ENCODE measurements around the gene MED12L.

DNA sequence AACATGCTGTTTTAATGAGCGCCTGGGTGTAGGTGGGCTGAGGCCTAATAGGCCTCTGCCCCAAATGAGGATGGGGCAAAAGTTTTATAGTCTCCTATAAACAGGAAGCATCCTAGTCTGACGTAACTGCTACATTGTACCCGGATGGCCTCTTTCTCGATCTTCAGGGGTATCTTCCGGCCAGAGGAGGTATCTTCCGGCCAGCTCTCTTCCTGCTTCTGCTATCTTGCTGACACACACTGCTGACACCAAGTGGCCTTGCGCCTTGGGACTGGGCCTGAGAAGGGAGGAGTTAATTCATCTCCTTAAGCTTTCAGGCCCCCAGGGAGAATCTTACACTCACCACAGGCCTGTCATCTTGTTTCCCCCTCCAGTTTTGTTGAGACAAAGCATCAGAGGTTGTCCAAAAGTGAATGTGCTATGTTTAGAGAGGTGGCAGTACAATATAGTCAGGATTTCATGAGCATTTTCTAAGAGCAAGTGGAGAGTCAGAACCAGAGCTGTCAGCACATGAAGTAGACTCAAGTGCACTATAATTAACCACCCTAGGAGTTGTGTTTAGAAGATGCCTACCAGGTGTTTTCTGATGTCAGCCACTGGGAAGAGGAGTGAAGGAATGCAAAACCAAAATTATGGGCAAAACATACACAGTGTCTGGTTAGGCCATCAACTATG is 391.0 kb downstream of the MED12L start:
- TF ChIP-seq GATA2 (IDR thresholded peaks at IDR 0.05; ENCODE audit: low read depth, low read length) (no peak), GATA3 (IDR thresholded peaks at IDR 0.05; ENCODE audit: low read depth, low read length) (no peak)
